Suprapubic skin (tissue), 4 donors: ENCODE results near the gene GTF2IRD1.

Experiments
- CTCF ChIP-seq, 2 donors: fragments of 200-600 bp in 1 of 2; fragments of 450-650 bp in 1 of 2; sonication (generic) in 1 of 2; IDR thresholded peaks; one replicate each; pipeline ENCODE4 v1.5.1; 2016 to 2019; ENCODE audit warnings: antibody characterized with exemption in 2 of 2, mild to moderate bottlenecking in 1 of 2, moderate library complexity in 1 of 2
- POLR2A ChIP-seq, 2 donors: fragments of 450-650 bp; IDR thresholded peaks; one replicate each; pipeline ENCODE4 v1.6.1; 2017; ENCODE audit warnings: antibody characterized with exemption in 2 of 2, mild to moderate bottlenecking in 2 of 2, moderate library complexity in 2 of 2
- POLR2AphosphoS5 ChIP-seq, 3 donors: sonication (generic); formaldehyde crosslinking; IDR thresholded peaks; one replicate each; pipeline ENCODE4 v1.6.1; 2017; ENCODE audit warnings: antibody characterized with exemption in 3 of 3

GRCh38 chr7:74502216-74502891 lies 48.6 kb downstream of the GTF2IRD1 start:
- no peak for TF ChIP-seq CTCF (IDR thresholded peaks at IDR 0.05)
- no peak for TF ChIP-seq POLR2A (IDR thresholded peaks at IDR 0.05)
- no peak for TF ChIP-seq POLR2AphosphoS5 (IDR thresholded peaks at IDR 0.05)
